T-helper 17 cell (primary cell): ENCODE measurements around the gene SEPTIN14. TPM values are rescaled to one million over a fixed set of nuclear protein-coding genes. Genes with fewer than 3 reads are reported as not detected.
"Not testable (repeated sequence)": the region's sequence is repeated elsewhere in the genome, so short reads cannot be mapped to it uniquely, and the experiment has no call there.

ENCODE experiments used
- ATAC-seq: fragments of 150-1000 bp; cut with Tn5 transposase; 2 replicates; pipeline ENCODE4 v1.10.0; 2021; ENCODE audit warnings: mild to moderate bottlenecking, moderate library complexity
- DNase-seq, 3 donors: peaks; one replicate each; pipeline versions ENCODE4 v3.0.0 to v3.0.0-alpha.2; 2020 to 2021
- H3K9me3 ChIP-seq: one replicate; pipeline ENCODE4 v1.7.0; 2013; ENCODE audit warnings: low read length, mild to moderate bottlenecking; ENCODE audit not compliant: control insufficient read depth, poor library complexity, severe bottlenecking
- H3K27ac Mint-ChIP-seq: one replicate; pipeline ENCODE4 v1.8.0; 2022; ENCODE audit warnings: mild to moderate bottlenecking, moderate library complexity, mixed read lengths
- H3K27me3 Mint-ChIP-seq: one replicate; pipeline ENCODE4 v1.8.0; 2022; ENCODE audit warnings: mixed read lengths
- H3K36me3 Mint-ChIP-seq: one replicate; pipeline ENCODE4 v1.8.0; 2022; ENCODE audit warnings: low read depth, mixed read lengths
- H3K4me1 Mint-ChIP-seq: one replicate; pipeline ENCODE4 v1.8.0; 2022; ENCODE audit warnings: mild to moderate bottlenecking, mixed read lengths
- H3K4me3 Mint-ChIP-seq: one replicate; pipeline ENCODE4 v1.8.0; 2022; ENCODE audit warnings: mild to moderate bottlenecking, moderate library complexity, mixed read lengths
- total RNA-seq, 4 donors: library from RNA in 2 of 4; stranded (reverse) in 2 of 4; gene quantifications; one replicate each; pipeline ENCODE4 v1.2.3 and lab custom pipeline; 2022 to 2026

The SEPTIN14 gene
- total RNA-seq = not detected
- 0 reads per million in 2 donors for total RNA-seq (lab: John Stamatoyannopoulos, UW)

DNA sequence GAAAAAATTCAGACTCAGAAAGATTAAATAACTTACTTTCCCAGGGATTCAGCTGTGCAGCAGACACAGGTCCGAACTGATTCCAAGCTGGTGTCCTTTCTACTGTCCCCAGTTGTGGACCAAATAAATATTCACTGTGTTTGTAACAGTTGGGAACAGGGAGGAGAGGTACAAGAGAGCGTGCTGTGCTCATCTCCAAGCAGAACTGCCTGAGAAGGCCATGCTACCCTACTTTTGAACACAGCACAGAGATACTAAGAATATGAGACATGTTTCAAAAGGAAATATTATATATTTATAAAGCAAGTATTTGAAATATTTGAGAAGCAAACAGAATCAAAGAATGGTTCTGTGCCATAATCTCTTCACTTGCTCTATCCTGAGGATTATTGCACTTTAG, at the start of gene SEPTIN14:
Gene SEPTIN14 (minus strand): TSS at position 101 of the 400 bp plus-strand sequence. CDS start 756 bp downstream, outside the sequence.
- DNase-seq, ATAC-seq, H3K36me3 Mint-ChIP-seq, H3K4me1 Mint-ChIP-seq, H3K9me3 ChIP-seq, H3K4me3 Mint-ChIP-seq, H3K27me3 Mint-ChIP-seq, H3K27ac Mint-ChIP-seq: not testable (repeated sequence)

DNA sequence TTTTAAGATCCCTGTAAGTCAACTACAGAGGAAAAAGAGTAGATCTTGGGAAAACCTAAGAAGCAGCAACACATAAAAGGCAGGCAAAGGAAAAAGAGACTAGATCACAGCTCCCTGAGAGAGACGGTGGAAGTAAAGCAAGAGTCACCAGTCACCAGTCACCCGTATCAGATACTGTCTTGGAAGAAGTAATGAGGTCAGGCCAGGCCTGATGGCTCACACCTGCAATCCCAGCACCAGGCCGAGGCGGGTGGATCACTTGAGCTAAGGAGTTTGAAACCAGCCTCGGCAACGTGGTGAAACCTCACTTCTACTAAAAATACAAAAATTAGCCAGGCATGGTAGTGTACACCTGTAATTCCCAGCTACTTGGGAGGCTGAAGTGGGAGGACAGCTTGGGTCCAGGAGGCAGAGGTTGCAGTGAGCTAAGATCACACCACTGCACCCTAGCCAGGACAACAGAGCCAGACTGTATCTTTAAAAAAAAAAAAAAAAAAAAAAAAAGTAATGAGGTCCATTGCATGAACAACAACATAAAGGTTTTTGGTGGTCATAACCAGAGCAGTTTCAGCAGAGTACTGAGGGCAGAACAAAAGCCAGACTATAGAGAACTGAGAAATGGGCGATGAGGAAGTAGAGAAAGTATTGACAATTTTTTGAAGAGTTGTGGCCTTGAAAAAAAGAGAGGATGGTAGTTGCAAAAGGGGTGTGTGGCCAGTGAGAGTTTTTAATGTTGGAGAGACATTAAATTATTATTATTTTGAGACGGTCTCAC, 41.6 kb upstream of the SEPTIN14 start:
- H3K27ac Mint-ChIP-seq = no peak overlapping the region
- no peaks in the 10 kb centered on the region for H3K4me1 Mint-ChIP-seq
- H3K9me3 ChIP-seq = no peaks in the 10 kb centered on the region
- ATAC-seq (no peak), DNase-seq (no peak)
- no peaks in the 10 kb centered on the region for H3K36me3 Mint-ChIP-seq
- H3K4me3 Mint-ChIP-seq = no peak overlapping the region
- H3K27me3 Mint-ChIP-seq = no peaks in the 10 kb centered on the region

DNA sequence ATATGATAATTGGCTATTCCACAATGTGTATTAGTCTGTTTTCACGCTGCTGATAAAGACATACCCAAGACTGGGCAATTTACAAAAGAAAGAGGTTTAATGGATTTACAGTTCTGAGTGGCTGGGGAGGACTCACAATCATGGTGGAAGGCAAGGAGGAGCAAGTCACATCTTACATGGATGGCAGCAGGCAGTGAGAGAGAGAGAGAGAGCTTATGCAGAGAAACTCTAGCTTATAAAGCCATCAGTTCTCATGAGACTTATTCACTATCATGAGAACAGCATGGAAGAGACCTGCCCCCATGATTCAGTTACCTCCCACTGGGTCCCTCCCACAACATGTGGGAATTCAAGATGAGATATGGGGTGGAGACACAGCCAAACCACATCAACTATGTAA, 38.5 kb upstream of the SEPTIN14 start:
- not testable (repeated sequence) for ATAC-seq, H3K27me3 Mint-ChIP-seq, H3K9me3 ChIP-seq, H3K4me1 Mint-ChIP-seq, H3K36me3 Mint-ChIP-seq, DNase-seq, H3K27ac Mint-ChIP-seq, H3K4me3 Mint-ChIP-seq

DNA sequence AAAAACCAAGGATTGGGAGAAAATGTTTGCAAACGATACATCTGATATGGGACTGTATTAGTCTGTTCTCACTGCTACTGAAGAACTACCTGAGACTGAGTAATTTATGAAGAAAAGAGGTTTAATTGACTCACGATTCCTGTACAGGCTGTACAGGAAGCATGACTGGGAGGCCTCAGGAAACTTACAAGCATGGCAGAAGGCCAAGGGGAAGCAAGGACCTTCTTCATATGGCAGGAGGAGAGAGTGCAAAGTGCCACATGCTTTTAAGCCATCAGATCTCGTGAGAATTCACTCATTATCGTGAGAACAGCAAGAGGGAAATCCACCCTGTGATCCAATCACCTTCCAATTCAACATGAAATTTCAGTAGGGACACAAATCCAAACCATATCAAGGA, 35.7 kb upstream of the SEPTIN14 start:
- DNase-seq (no peak), ATAC-seq (no peak)
- Mint-ChIP-seq H3K4me1 (peaks cover 2% of the 10 kb centered on the region), H3K27ac (no peak overlapping the region), H3K36me3 (no peaks in the 10 kb centered on the region), H3K4me3 (no peak overlapping the region), H3K27me3 (no peaks in the 10 kb centered on the region)
- no peaks in the 10 kb centered on the region for H3K9me3 ChIP-seq

DNA sequence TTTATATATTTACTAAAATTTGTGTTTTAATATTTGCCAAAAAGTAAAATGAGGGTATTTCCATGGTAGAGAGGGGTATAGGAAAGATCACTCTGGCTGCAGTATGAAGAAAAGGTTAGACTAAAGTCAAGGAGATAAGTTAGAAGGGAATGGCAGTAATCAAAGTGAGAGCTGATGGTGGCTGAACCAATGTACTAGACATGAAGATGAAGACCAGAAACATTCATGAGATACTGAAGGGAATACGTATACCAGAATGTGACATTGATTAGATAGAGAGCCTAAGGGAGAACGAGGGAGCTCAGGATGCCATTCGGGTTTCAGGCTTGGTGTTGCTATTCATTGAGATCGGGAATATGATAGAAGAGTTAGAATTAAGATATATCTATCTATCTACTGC, 32.5 kb upstream of the SEPTIN14 start:
- Mint-ChIP-seq H3K4me3 (no peak overlapping the region), H3K27ac (no peak overlapping the region), H3K36me3 (no peaks in the 10 kb centered on the region), H3K27me3 (no peaks in the 10 kb centered on the region), H3K4me1 (peaks cover 2% of the 10 kb centered on the region)
- DNase-seq = no peak
- H3K9me3 ChIP-seq = no peaks in the 10 kb centered on the region
- no peak for ATAC-seq

DNA sequence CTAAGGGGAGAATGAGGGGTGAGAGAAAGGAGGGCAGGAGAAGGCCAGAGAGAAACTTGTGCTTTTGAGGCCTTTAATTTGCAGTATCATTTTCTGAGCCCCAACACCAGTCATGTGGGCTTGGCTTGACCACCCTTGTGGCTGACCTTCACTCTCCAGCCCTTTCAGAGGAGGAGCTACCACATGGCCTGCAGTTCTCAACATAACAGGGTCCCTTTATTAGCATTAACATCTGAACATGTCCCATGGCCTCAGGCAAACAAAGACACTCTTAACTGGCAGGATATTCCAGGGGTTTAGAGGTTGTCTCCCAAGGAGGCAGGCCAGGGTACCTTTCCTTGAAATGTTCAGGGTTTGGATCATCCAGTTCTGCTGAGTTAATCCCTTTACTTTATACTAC, 31.4 kb upstream of the SEPTIN14 start:
- no peak for ATAC-seq
- no peaks in the 10 kb centered on the region for H3K36me3 Mint-ChIP-seq
- H3K4me3 Mint-ChIP-seq = no peak overlapping the region
- H3K4me1 Mint-ChIP-seq = peaks cover 2% of the 10 kb centered on the region
- no peak overlapping the region for H3K27ac Mint-ChIP-seq
- no peak for DNase-seq
- H3K9me3 ChIP-seq = no peaks in the 10 kb centered on the region
- no peaks in the 10 kb centered on the region for H3K27me3 Mint-ChIP-seq

DNA sequence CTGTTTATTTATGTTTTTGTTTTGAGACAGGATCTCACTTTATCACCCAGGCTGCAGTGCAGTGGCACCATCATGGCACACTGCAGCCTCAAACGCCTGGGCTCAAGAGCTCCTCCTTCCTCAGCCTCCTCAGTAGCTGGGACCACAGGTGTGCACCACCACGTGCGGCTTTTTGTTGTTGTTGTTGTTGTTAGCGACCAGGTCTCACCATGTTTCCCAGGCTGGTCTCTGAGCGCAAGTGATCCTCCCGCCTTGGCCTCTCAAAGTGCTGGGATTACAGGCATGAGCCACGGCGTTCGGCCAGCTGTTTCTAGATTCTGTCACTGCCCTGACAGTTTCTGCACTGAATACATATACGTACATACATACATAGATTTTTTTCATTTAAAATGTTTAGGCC, 25.8 kb upstream of the SEPTIN14 start:
- H3K4me3 Mint-ChIP-seq = peak overlapping the region; percentile 94
- not testable (repeated sequence) for DNase-seq, H3K9me3 ChIP-seq, ATAC-seq, H3K36me3 Mint-ChIP-seq, H3K4me1 Mint-ChIP-seq, H3K27me3 Mint-ChIP-seq
- peak overlapping the region; percentile 92 for H3K27ac Mint-ChIP-seq

DNA sequence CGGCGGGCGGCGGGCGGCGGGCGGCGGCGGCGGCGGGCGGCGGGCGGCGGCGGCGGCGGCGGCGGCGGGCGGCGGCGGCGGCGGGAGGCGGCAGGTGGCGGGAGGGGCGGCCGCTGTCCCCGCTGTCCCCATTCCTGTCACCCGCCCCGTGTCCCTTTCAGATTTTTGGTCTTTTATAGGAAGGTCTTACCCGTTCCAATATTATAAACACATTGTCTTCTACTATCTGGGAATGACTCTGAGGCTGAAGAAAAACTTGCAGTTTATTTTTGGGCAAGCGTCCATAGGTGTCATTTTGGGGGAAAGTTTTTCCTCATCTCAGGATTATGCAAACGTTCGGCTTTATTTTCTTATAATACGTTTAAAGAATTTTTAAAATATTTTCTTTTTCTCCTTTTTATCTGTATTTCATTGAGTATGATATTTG, 25.3 kb upstream of the SEPTIN14 start:
- H3K9me3 ChIP-seq = no peaks in the 10 kb centered on the region
- ATAC-seq (no peak), DNase-seq (no peak)
- H3K4me1 Mint-ChIP-seq = peaks cover 7% of the 10 kb centered on the region
- H3K4me3 Mint-ChIP-seq = peak overlapping the region; percentile 94
- peak overlapping the region; percentile 92 for H3K27ac Mint-ChIP-seq
- peaks cover 4% of the 10 kb centered on the region for H3K27me3 Mint-ChIP-seq
- peaks cover 5% of the 10 kb centered on the region for H3K36me3 Mint-ChIP-seq

DNA sequence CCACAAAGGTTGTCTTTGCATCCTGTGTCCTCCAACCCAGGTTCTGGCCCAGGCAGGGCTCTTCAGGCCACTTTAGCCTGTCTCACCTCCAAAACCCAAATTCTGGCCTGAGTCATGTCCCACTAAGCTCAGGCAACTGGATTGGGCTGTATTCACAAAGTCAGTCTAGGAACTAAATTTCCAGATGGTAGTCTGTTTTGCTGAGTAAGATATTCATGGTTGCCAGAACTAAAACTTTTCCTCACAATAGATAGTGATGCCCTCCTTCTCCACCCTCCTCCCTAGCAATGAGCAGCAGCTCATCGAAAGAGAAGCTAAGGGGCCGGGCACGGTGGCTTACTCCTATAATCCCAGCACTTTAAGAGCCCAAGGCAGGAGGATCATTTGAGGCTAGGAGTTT, 21.8 kb upstream of the SEPTIN14 start:
- H3K27me3 Mint-ChIP-seq = peaks cover 4% of the 10 kb centered on the region
- H3K36me3 Mint-ChIP-seq = peaks cover 5% of the 10 kb centered on the region
- no peaks in the 10 kb centered on the region for H3K9me3 ChIP-seq
- ATAC-seq (no peak), DNase-seq (no peak)
- no peak overlapping the region for H3K4me3 Mint-ChIP-seq
- peaks cover 7% of the 10 kb centered on the region for H3K4me1 Mint-ChIP-seq
- H3K27ac Mint-ChIP-seq = no peak overlapping the region

DNA sequence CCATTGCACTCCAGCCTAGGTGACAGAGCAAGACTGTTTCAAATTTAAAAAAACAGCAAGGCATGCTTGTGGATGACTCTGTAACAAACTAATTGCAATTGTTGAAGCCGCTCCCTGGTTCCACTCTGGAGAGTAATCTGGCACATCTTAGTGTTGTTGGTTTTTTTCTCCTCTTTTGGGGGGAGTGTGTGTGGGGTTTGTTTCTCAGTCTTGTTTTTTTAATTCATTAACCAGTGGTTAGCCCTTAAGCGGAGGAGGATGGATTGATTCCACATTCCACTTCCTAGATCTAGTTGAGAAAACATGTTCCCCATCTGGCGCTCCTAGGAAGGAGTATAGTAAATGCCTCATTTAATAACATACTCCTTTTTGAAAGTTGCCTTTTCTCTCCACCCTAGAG, 16.1 kb upstream of the SEPTIN14 start:
- H3K27me3 Mint-ChIP-seq = no peaks in the 10 kb centered on the region
- no peaks in the 10 kb centered on the region for H3K9me3 ChIP-seq
- H3K36me3 Mint-ChIP-seq = peaks cover under 1% of the 10 kb centered on the region
- no peak overlapping the region for H3K4me3 Mint-ChIP-seq
- no peak overlapping the region for H3K27ac Mint-ChIP-seq
- peaks cover 2% of the 10 kb centered on the region for H3K4me1 Mint-ChIP-seq
- DNase-seq (no peak), ATAC-seq (no peak)

DNA sequence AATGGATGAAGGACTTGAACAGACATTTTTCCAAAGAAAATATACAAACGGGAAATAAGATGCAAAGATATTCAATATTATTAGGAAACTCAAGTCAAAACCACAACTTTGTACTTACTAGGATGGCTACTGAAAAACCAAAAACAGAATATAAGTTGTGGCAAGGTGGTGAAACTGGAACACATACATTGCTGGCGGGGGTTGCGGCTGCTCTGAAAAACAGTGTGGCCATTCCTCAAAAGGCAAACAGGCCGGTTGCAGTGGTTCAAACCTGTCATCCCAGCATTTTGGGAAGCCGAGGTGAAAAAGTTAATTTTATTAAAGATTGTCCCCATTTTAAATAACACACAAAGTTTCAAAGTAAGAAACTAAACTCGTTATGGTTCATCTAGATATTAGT, 14.8 kb upstream of the SEPTIN14 start:
- ATAC-seq = no peak
- H3K9me3 ChIP-seq = no peaks in the 10 kb centered on the region
- Mint-ChIP-seq H3K4me1 (no peaks in the 10 kb centered on the region), H3K27me3 (no peaks in the 10 kb centered on the region), H3K4me3 (no peak overlapping the region), H3K36me3 (no peaks in the 10 kb centered on the region), H3K27ac (no peak overlapping the region)
- no peak for DNase-seq

DNA sequence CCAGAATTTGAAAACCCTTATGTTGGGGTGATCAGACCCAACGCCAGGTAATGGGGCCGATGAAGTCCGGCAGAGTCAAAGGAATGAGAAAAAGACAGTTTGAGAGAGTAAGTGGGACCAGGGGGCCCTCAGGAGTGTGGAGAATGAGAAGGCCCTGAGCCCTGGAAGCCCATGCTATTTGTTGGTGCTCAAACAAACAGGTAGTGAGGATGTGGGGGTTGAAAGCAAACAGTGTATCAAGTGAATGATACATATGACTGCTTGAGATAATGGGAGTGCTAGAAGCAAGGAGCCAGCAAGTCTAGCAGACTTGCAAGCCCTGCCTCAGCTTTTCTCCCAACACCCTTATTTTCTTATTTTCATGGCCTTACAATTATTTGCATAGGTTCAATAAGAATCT, 11.2 kb upstream of the SEPTIN14 start:
- Mint-ChIP-seq H3K4me3 (no peak overlapping the region), H3K36me3 (peaks cover 2% of the 10 kb centered on the region), H3K27ac (no peak overlapping the region)

DNA sequence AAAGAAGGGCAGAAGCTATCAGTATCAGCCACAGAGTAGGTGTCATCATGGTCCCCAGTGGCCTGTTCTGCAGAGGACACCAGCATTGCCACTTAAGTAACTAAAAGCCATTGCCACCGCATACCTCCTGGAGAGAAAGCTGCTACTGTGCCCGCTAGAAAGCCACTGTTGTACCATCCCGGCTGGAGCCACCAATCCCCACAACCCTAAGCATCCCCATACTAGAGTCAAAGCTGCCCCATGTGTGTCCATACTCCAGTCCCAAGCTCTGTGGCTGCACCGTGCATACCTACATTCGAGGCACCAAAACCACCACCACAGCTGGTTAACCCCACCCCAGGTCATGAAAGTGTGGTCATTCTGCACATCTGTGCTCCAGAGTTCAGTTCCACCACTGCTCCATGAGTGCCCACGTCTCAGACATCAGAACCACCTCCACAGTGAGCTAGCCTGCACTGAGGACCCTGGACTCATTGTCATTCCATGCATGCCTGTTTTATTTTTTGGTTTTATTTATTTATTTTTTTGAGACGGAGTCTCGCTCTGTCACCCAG, 9.5 kb upstream of the SEPTIN14 start:
- Mint-ChIP-seq H3K36me3 (peaks cover 2% of the 10 kb centered on the region), H3K4me1 (no peaks in the 10 kb centered on the region), H3K27me3 (peaks cover 22% of the 10 kb centered on the region), H3K4me3 (no peak overlapping the region), H3K27ac (no peak overlapping the region)
- no peaks in the 10 kb centered on the region for H3K9me3 ChIP-seq
- ATAC-seq (no peak), DNase-seq (no peak)

More for the DNA sequence above, 11.2 kb upstream of the SEPTIN14 start:
- peaks cover 6% of the 10 kb centered on the region for H3K27me3 Mint-ChIP-seq
- H3K4me1 Mint-ChIP-seq = no peaks in the 10 kb centered on the region
- no peaks in the 10 kb centered on the region for H3K9me3 ChIP-seq
- ATAC-seq (no peak), DNase-seq (no peak)

DNA sequence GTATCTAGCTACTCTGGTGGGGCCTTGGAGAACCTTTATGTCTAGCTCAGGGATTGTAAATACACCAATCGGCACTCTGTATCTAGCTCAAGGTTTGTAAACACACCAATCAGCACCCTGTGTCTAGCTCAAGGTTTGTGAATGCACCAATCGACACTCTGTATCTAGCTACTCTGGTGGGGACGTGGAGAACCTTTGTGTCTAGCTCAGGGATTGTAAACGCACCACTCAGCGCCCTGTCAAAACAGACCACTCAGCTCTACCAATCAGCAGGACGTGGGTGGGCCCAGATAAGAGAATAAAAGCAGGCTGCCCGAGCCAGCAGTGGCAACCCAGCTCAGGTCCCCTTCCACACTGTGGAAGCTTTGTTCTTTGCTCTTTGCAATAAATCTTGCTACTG, 6.4 kb upstream of the SEPTIN14 start:
- not testable (repeated sequence) for H3K27ac Mint-ChIP-seq, DNase-seq, H3K9me3 ChIP-seq, H3K36me3 Mint-ChIP-seq, H3K4me1 Mint-ChIP-seq, ATAC-seq, H3K4me3 Mint-ChIP-seq
- peaks cover 22% of the 10 kb centered on the region for H3K27me3 Mint-ChIP-seq
